Endodermal cell (in vitro differentiated cells): ENCODE data around the gene RNF114. TPM values are rescaled to one million over a fixed set of nuclear protein-coding genes. Genes with fewer than 3 reads are reported as not detected.

Experiments used
- DNase-seq: peaks from one replicate; pipeline ENCODE4 v3.0.0-alpha.2; 2017
- H3K27ac ChIP-seq: 2 replicates; pipeline ENCODE4 v1.5.1; 2013; ENCODE audit warnings: mild to moderate bottlenecking, low read depth, low read length, moderate library complexity
- H3K27me3 ChIP-seq: 2 replicates; pipeline ENCODE4 v1.6.1; 2013; ENCODE audit warnings: mild to moderate bottlenecking, low read length, moderate library complexity; ENCODE audit not compliant: insufficient read depth, control insufficient read depth, poor library complexity, severe bottlenecking
- H3K36me3 ChIP-seq: 2 replicates; pipeline ENCODE4 v1.7.0; 2013; ENCODE audit warnings: mild to moderate bottlenecking, low read length, moderate library complexity; ENCODE audit not compliant: control insufficient read depth, insufficient read depth
- H3K4me1 ChIP-seq: one replicate; pipeline ENCODE4 v1.7.0; 2013; ENCODE audit warnings: low read length; ENCODE audit not compliant: control insufficient read depth, insufficient read depth
- H3K4me3 ChIP-seq: 2 replicates; pipeline ENCODE4 v1.5.1; 2013; ENCODE audit warnings: mild to moderate bottlenecking, low read length, moderate library complexity
- H3K9ac ChIP-seq: 2 replicates; pipeline ENCODE4 v1.6.1; 2013; ENCODE audit warnings: mild to moderate bottlenecking, low read length, moderate library complexity; ENCODE audit not compliant: poor library complexity, severe bottlenecking; ENCODE audit errors: extremely low read depth
- H3K9me3 ChIP-seq: 2 replicates; pipeline ENCODE4 v1.6.1; 2013; ENCODE audit warnings: mild to moderate bottlenecking, low read length, moderate library complexity; ENCODE audit not compliant: control insufficient read depth
- H3K27ac Mint-ChIP-seq: 2 replicates; pipeline ENCODE4 v1.8.0; 2020; ENCODE audit warnings: mixed read lengths
- H3K27me3 Mint-ChIP-seq: 2 replicates; pipeline ENCODE4 v1.8.0; 2021; ENCODE audit warnings: mild to moderate bottlenecking, mixed read lengths; ENCODE audit not compliant: insufficient read depth
- H3K36me3 Mint-ChIP-seq: 2 replicates; pipeline ENCODE4 v1.8.0; 2020; ENCODE audit warnings: low read depth, mixed read lengths
- H3K4me1 Mint-ChIP-seq: 2 replicates; pipeline ENCODE4 v1.8.0; 2020; ENCODE audit warnings: mixed read lengths
- H3K4me3 Mint-ChIP-seq: 2 replicates; pipeline ENCODE4 v1.8.0; 2020; ENCODE audit warnings: mild to moderate bottlenecking, moderate library complexity, mixed read lengths
- H3K9me3 Mint-ChIP-seq: 2 replicates; pipeline ENCODE4 v1.8.0; 2020; ENCODE audit warnings: mild to moderate bottlenecking, mixed read lengths
- CTCF ChIP-seq: fragments of 200-600 bp; sonication (generic); conservative IDR thresholded peaks from 2 replicates; pipeline ENCODE4 v1.5.0; 2021; ENCODE audit warnings: antibody characterized with exemption, mild to moderate bottlenecking
- WGBS, 2 experiments: methylation state at CpG; one replicate each; pipeline versions ENCODE4 v1.1.5 to v1.1.7; 2013; ENCODE audit warnings: missing lambda C conversion rate in 2 of 2, mixed read lengths in 1 of 2; ENCODE audit not compliant: insufficient coverage in 1 of 2, insufficient read length in 1 of 2; 5-methylcytosine and 5-hydroxymethylcytosine counted together
- total RNA-seq, 2 donors: library from RNA; stranded (reverse); fragmentation: NEBNext Ultra II Directional in 1 of 2; extraction: Animal tissue kit (Norgen Biotek cat#: 25700) in 1 of 2; gene quantifications; 2 replicates in 1 of 2; 3 replicates in 1 of 2; pipeline ENCODE4 v1.2.1, GENCODE V29; 2021

The RNF114 gene
- total RNA-seq, 2 donors from 2014 or later, result 48.8 to 52.5 TPM

- H3K27ac Mint-ChIP-seq, result peak overlapping the region; percentile 92
- Histone ChIP-seq H3K4me1 (peaks cover 6% of the 10 kb centered on the region), H3K9me3 (no peaks in the 10 kb centered on the region), H3K36me3 (peaks cover 5% of the 10 kb centered on the region), H3K27me3 (no peaks in the 10 kb centered on the region), H3K27ac (peak overlapping the region; percentile 100), H3K9ac (peak overlapping the region; percentile 97), H3K4me3 (peak overlapping the region; percentile 98)
- TF ChIP-seq CTCF, result no peak
- no peaks in the 10 kb centered on the region for H3K36me3 Mint-ChIP-seq
- H3K4me3 Mint-ChIP-seq, result peak overlapping the region; percentile 86
- peaks cover 21% of the 10 kb centered on the region for H3K4me1 Mint-ChIP-seq
- DNase-seq, result no peak
- H3K9me3 Mint-ChIP-seq, result peaks cover 2% of the 10 kb centered on the region
- peaks cover 9% of the 10 kb centered on the region for H3K27me3 Mint-ChIP-seq
- WGBS, 2 experiments, result 0% methylated on average over 12 to 23 of the region's 23 CpGs
Observed at GRCh38 chr20:49915118-49915379, 21.1 kb upstream of the RNF114 start.

GRCh38 chr20:49915380-49916145, 20.6 kb upstream of the RNF114 start, which contains the start of gene SPATA2:
SPATA2 (minus strand) TSS chr20:49915529; CDS start chr20:49908490, 7,039 bp downstream.
- Mint-ChIP-seq H3K36me3 (no peaks in the 10 kb centered on the region), H3K4me3 (peak within 1 kb of the TSS; percentile 86), H3K27ac (peak within 1 kb of the TSS; percentile 100), H3K4me1 (peaks cover 21% of the 10 kb centered on the region), H3K27me3 (peaks cover 9% of the 10 kb centered on the region), H3K9me3 (peaks cover 3% of the 10 kb centered on the region)
- DNase-seq, result peak; percentile 97
- H3K27me3 ChIP-seq, result no peaks in the 10 kb centered on the region
- peak within 1 kb of the TSS; percentile 97 for H3K9ac ChIP-seq
- H3K9me3 ChIP-seq, result no peaks in the 10 kb centered on the region
- H3K4me3 ChIP-seq, result peak within 1 kb of the TSS; percentile 98
- 1% methylated on average over 42 to 69 of the region's 69 CpGs for WGBS, 2 experiments
- H3K4me1 ChIP-seq, result peaks cover 6% of the 10 kb centered on the region
- peak within 1 kb of the TSS; percentile 100 for H3K27ac ChIP-seq
- TF ChIP-seq CTCF, result no peak
- peaks cover 5% of the 10 kb centered on the region for H3K36me3 ChIP-seq

DNA sequence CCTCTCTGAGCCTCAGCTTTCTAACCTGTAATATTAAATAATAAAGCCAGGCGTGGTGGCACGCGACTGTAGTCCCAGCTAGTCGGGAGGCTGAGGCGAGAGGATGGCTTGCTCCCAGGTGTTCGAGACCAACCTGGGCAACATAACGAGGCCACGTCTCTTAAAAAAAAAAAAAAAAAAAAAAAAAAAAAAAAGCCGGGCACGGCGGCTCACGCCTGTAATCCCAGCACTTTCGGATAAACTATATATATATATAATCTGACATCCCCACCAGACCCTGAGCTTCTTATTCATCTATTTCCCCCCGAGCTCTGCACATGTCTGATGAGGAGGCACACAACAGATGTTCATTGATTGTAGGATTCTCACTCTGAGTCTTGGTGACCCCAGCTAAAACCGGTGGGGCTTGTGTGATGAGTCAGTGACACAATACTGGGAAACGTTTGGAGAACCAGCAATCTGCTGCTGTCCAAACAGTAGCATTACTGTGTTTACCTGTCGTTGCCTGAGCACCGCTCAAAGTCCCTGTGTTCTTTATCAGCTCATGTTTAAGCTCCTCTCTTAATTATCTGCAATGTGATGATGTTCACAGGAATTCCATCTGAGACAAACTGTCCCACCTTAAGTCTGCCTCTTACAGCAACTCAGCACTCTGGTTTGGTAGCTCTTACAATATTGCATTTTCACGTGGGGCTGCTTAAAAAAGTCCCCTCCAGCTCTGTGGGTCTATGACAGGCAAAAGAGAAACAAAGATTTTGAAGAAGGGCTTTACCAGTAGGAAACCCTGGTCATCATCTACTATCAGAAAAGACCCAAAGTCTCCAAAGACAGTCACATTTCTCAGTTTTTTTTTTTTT, 19.8 kb upstream of the RNF114 start:
- Mint-ChIP-seq H3K9me3 (peaks cover 6% of the 10 kb centered on the region), H3K27ac (peak overlapping the region; percentile 100), H3K4me3 (peak overlapping the region; percentile 86), H3K27me3 (peaks cover 9% of the 10 kb centered on the region), H3K4me1 (peaks cover 21% of the 10 kb centered on the region), H3K36me3 (no peaks in the 10 kb centered on the region)
- Histone ChIP-seq H3K4me1 (peaks cover 6% of the 10 kb centered on the region), H3K9me3 (no peaks in the 10 kb centered on the region), H3K27ac (peak overlapping the region; percentile 100), H3K36me3 (peaks cover 5% of the 10 kb centered on the region), H3K9ac (peak overlapping the region; percentile 97), H3K27me3 (no peaks in the 10 kb centered on the region), H3K4me3 (peak overlapping the region; percentile 98)
- 62 to 63% methylated on average over 5 to 14 of the region's 19 CpGs for WGBS, 2 experiments
- DNase-seq, result peak; percentile 68
- no peak for TF ChIP-seq CTCF
